ENCODE results near the gene EPHA2.

- TF ChIP-seq POLR2A (IDR thresholded peaks at IDR 0.05) (peak in 1 of 2 donors; percentile 60), CTCF (IDR thresholded peaks at IDR 0.05) (peak in 1 of 12 donors; percentile 15)
Measured at GRCh38 chr1:16146279-16147155, 9.4 kb downstream of the EPHA2 start.
